OCI-LY7 (cell line): Measurements from ENCODE around the gene PODNL1. TPM values are rescaled to one million over a fixed set of nuclear protein-coding genes. Genes with fewer than 3 reads are reported as not detected.

Experiments used
- BruUV-seq: library from RNA; stranded (reverse); fragments of 400-500 nt; replicated peaks from 2 replicates; lab custom pipeline; 2021; lab: Mats Ljungman, UMichigan
- CTCF ChIA-PET: fragments of 300-600 bp; sonication (Branson Sonifier 250); formaldehyde crosslinking; loops from one replicate; lab custom pipeline; 2022; ENCODE audit warnings: antibody characterized with exemption; ENCODE audit not compliant: unreplicated experiment; lab: Charles Lee
- POLR2A ChIA-PET: fragments of 300-600 bp; sonication (Branson Sonifier 250); formaldehyde crosslinking; loops from one replicate; lab custom pipeline; 2022; ENCODE audit warnings: antibody characterized with exemption; lab: Charles Lee
- DNase-seq: peaks from one replicate; pipeline ENCODE4 v3.0.0-alpha.2; 2015; ENCODE audit warnings: low spot score
- H2AFZ ChIP-seq: fragments of 200-600 bp; sonication (generic), shearing (Covaris generic); 2 replicates; pipeline ENCODE4 v1.6.1; 2014; ENCODE audit warnings: mild to moderate bottlenecking, antibody characterized with exemption, low read length, moderate library complexity
- H3K27ac ChIP-seq: fragments of 200-600 bp; sonication (generic); 2 replicates; pipeline ENCODE4 v1.5.1; 2014; ENCODE audit warnings: mixed run types, low read depth, mild to moderate bottlenecking, moderate library complexity, low read length, inconsistent platforms; ENCODE audit not compliant: poor library complexity, severe bottlenecking
- H3K36me3 ChIP-seq: fragments of 200-600 bp; sonication (generic); 2 replicates; pipeline ENCODE4 v1.6.1; 2014; ENCODE audit warnings: mild to moderate bottlenecking, antibody characterized with exemption, low read length, moderate library complexity, mixed read lengths; ENCODE audit not compliant: insufficient read depth
- H3K4me1 ChIP-seq: fragments of 200-600 bp; sonication (generic); 2 replicates; pipeline ENCODE4 v1.5.1; 2014; ENCODE audit warnings: mild to moderate bottlenecking, low read length; ENCODE audit not compliant: insufficient read depth, poor library complexity, severe bottlenecking
- H3K4me2 ChIP-seq: fragments of 200-600 bp; sonication (generic); 2 replicates; pipeline ENCODE4 v1.6.1; 2014; ENCODE audit warnings: mild to moderate bottlenecking, low read length
- H3K4me3 ChIP-seq: fragments of 200-600 bp; sonication (generic); 2 replicates; pipeline ENCODE4 v1.5.1; 2014; ENCODE audit warnings: mild to moderate bottlenecking, low read depth, low read length; ENCODE audit not compliant: poor library complexity, severe bottlenecking
- H3K79me2 ChIP-seq: fragments of 200-600 bp; sonication (generic); 2 replicates; pipeline ENCODE4 v1.6.1; 2016; ENCODE audit warnings: low read depth, mild to moderate bottlenecking, low read length, moderate library complexity, mixed read lengths; ENCODE audit not compliant: insufficient read depth
- H3K9me2 ChIP-seq: fragments of 200-600 bp; sonication (generic); 2 replicates; pipeline ENCODE4 v1.6.1; 2016; ENCODE audit warnings: mild to moderate bottlenecking, low read length, mixed read lengths; ENCODE audit not compliant: insufficient read depth
- H3K9me3 ChIP-seq: fragments of 200-600 bp; sonication (generic); 2 replicates; pipeline ENCODE4 v1.6.1; 2014; ENCODE audit warnings: mild to moderate bottlenecking, mixed run types, low read length, mixed read lengths
- H4K20me1 ChIP-seq: fragments of 200-600 bp; sonication (generic); 2 replicates; pipeline ENCODE4 v1.6.1; 2014; ENCODE audit warnings: mild to moderate bottlenecking, antibody characterized with exemption, low read length, moderate library complexity, mixed read lengths; ENCODE audit not compliant: insufficient read depth
- CTCF ChIP-seq: fragments of 200-600 bp; sonication (generic); conservative IDR thresholded peaks from 2 replicates; pipeline ENCODE4 v1.5.1; 2014; ENCODE audit warnings: mild to moderate bottlenecking, antibody characterized with exemption, low read length, moderate library complexity, mixed read lengths
- EZH2phosphoT487 ChIP-seq: fragments of 200-600 bp; sonication (generic); IDR thresholded peaks from 2 replicates; pipeline ENCODE4 v1.6.1; 2018; ENCODE audit warnings: low read depth, borderline replicate concordance, mild to moderate bottlenecking, mixed run types, antibody characterized with exemption, low read length, moderate library complexity, mixed read lengths
- intact Hi-C: fragments of 100-400 bp; cut with micrococcal nuclease; formaldehyde crosslinking; loops from one replicate; pipeline ENCODE4 v1.10.0; 2022; ENCODE audit not compliant: unreplicated experiment
- total RNA-seq, 2 experiments: library from RNA; depleted of rRNA in 1 of 2; stranded (reverse); fragments of >200 nt in 1 of 2; shearing (Covaris generic) in 1 of 2; gene quantifications; 2 replicates each; pipeline ENCODE4 v1.2.3, GENCODE V29; 2014 to 2022

The PODNL1 gene
- total RNA-seq, 2 experiments from 2014 or later = 0.16 TPM; not detected in 1

DNA sequence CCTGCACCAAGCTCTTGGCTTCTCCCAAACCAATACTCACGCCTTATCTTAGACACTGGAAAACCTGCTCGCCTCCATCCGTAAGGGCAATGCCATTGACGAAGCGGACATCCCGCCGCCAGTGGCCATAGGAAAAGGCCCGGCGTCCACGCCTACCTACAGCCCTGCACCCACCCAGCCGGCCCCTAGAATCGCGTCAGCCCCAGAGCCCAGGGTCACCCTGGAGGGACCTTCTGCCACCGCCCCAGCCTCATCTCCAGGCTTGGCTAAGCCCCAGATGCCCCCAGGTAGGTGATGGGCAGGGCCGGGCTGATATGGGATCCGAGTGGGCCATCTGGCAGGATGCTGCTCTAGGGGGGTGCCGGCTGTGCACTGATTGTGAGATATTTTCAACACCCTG is 24.9 kb downstream of the PODNL1 start:
- no peak overlapping the region for H3K4me3 ChIP-seq
- no peaks in the 10 kb centered on the region for H3K9me3 ChIP-seq
- no peaks in the 10 kb centered on the region for H3K4me1 ChIP-seq
- DNase-seq = no peak
- intact Hi-C loops = no loop called here
- H3K27ac ChIP-seq = no peak overlapping the region
- TF ChIP-seq EZH2phosphoT487 (no peak), CTCF (no peak)
- ChIA-PET POLR2A (no interaction called here), CTCF (no interaction called here)
- H3K36me3 ChIP-seq = peaks cover 59% of the 10 kb centered on the region
- H3K79me2 ChIP-seq = no peaks in the 10 kb centered on the region
- H2AFZ ChIP-seq = no peak overlapping the region
- H4K20me1 ChIP-seq = no peaks in the 10 kb centered on the region
- no peaks in the 10 kb centered on the region for H3K9me2 ChIP-seq
- no TSS peak for BruUV-seq
- no peak overlapping the region for H3K4me2 ChIP-seq

DNA sequence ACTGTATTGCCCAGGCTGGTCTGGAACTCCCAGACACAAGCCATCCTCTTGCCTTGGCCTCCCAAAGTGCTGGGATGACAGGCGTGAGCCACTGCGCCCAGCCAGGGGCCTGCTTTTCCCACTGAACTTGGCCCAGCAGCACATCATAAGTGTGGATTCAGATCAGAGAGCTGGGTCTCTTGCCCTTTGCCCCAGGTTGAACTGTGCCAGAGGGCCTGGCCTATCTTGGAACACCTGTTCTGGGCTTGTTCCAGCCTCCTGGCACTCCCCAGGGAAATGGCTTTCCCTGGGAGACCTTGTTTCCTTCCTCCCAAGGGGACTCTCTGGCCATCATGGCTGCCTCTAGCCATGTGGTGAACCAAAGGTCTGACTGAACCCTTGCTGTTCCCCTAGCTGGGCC is 28.8 kb downstream of the PODNL1 start:
- POLR2A ChIA-PET = interaction anchor here (0.6 to 0.7 kb wide), 2 partner anchors 197 to 277 kb away, joined by 3 read pairs; no protein-coding TSS in a partner anchor
- Histone ChIP-seq H3K4me2 (no peak overlapping the region), H3K4me1 (peaks cover 11% of the 10 kb centered on the region), H3K27ac (no peak overlapping the region), H4K20me1 (no peaks in the 10 kb centered on the region), H3K79me2 (peaks cover 5% of the 10 kb centered on the region; the same call in 1 of the 2 replicates), H3K36me3 (peaks cover 34% of the 10 kb centered on the region), H3K9me3 (no peaks in the 10 kb centered on the region), H3K9me2 (no peaks in the 10 kb centered on the region), H2AFZ (no peak overlapping the region), H3K4me3 (no peak overlapping the region)
- CTCF ChIA-PET = no interaction called here
- BruUV-seq = no TSS peak
- intact Hi-C loops = no loop called here
- no peak for DNase-seq
- TF ChIP-seq EZH2phosphoT487 = no peak
- no peak for TF ChIP-seq CTCF

DNA sequence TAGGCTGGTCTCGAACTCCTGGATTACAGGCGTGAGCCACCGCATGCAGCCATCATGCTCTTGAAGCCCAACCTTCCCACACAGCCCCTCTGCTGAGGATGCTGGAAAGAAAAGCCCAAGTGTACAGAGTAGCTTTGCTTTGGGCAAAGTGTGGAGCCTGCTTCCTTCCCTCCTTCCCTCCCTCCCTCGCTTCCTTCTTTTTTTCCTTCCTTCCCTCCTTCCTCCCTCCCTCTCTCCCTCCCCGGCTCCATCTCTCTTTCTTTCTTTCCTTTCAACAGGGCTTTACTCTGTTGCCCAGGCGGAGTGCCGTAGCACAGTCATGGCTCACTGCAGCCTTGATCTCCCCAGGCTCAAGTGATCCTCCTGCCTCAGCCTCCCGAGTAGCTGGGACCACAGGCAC is 29.5 kb downstream of the PODNL1 start:
- intact Hi-C loops = no loop called here
- DNase-seq = no peak
- ChIA-PET POLR2A (interaction anchor here (0.6 to 0.7 kb wide), 2 partner anchors 198 to 276 kb away, joined by 3 read pairs; no protein-coding TSS in a partner anchor), CTCF (no interaction called here)
- H4K20me1 ChIP-seq = no peaks in the 10 kb centered on the region
- peaks cover 32% of the 10 kb centered on the region for H3K36me3 ChIP-seq
- H3K79me2 ChIP-seq = peaks cover 5% of the 10 kb centered on the region; the same call in 1 of the 2 replicates
- H2AFZ ChIP-seq = no peak overlapping the region
- BruUV-seq = no TSS peak
- H3K4me2 ChIP-seq = no peak overlapping the region
- TF ChIP-seq CTCF = no peak
- TF ChIP-seq EZH2phosphoT487 = no peak
- no peak overlapping the region for H3K27ac ChIP-seq
- no peaks in the 10 kb centered on the region for H3K9me2 ChIP-seq
- peaks cover 1% of the 10 kb centered on the region; the same call in 1 of the 2 replicates for H3K9me3 ChIP-seq
- peaks cover 11% of the 10 kb centered on the region for H3K4me1 ChIP-seq
- no peak overlapping the region for H3K4me3 ChIP-seq
